Osteocyte (in vitro differentiated cells): ENCODE data around the gene CCNY. TPM values are rescaled to one million over a fixed set of nuclear protein-coding genes. Genes with fewer than 3 reads are reported as not detected.
"Not testable (repeated sequence)": the region's sequence is repeated elsewhere in the genome, so short reads cannot be mapped to it uniquely, and the experiment has no call there.

Source experiments
- DNase-seq: peaks from one replicate; pipeline ENCODE4 v3.0.0; 2021; ENCODE audit warnings: mixed read lengths; ENCODE audit not compliant: unreplicated experiment; ENCODE audit errors: extremely low spot score
- H3K27ac Mint-ChIP-seq: one replicate; pipeline ENCODE4 v1.8.0; 2021; ENCODE audit warnings: mild to moderate bottlenecking, mixed read lengths; ENCODE audit not compliant: unreplicated experiment
- H3K27me3 Mint-ChIP-seq: one replicate; pipeline ENCODE4 v1.8.0; 2021; ENCODE audit warnings: mixed read lengths; ENCODE audit not compliant: unreplicated experiment
- H3K36me3 Mint-ChIP-seq: one replicate; pipeline ENCODE4 v1.8.0; 2021; ENCODE audit warnings: mixed read lengths; ENCODE audit not compliant: unreplicated experiment
- H3K4me1 Mint-ChIP-seq: one replicate; pipeline ENCODE4 v1.8.0; 2021; ENCODE audit warnings: mixed read lengths; ENCODE audit not compliant: unreplicated experiment
- H3K4me3 Mint-ChIP-seq: one replicate; pipeline ENCODE4 v1.8.0; 2021; ENCODE audit warnings: mild to moderate bottlenecking, moderate library complexity, mixed read lengths; ENCODE audit not compliant: unreplicated experiment
- H3K9me3 Mint-ChIP-seq: one replicate; pipeline ENCODE4 v1.8.0; 2021; ENCODE audit warnings: mixed read lengths; ENCODE audit not compliant: unreplicated experiment
- CTCF ChIP-seq: fragments of 200-600 bp; sonication (generic); IDR thresholded peaks from 2 replicates; pipeline ENCODE4 v1.5.0; 2021; ENCODE audit warnings: antibody characterized with exemption, mild to moderate bottlenecking, moderate library complexity
- total RNA-seq: library from RNA; stranded (reverse); gene quantifications from 2 replicates; pipeline ENCODE4 v1.2.1, GENCODE V29; 2021

Gene CCNY
- total RNA-seq, 1 donor from 2014 or later: 76.4 TPM

- H3K36me3 Mint-ChIP-seq: no peaks in the 10 kb centered on the region
- peaks cover 29% of the 10 kb centered on the region for H3K4me1 Mint-ChIP-seq
- TF ChIP-seq CTCF: no peak
- no peak overlapping the region for H3K27ac Mint-ChIP-seq
- no peak overlapping the region for H3K4me3 Mint-ChIP-seq
- H3K9me3 Mint-ChIP-seq: no peaks in the 10 kb centered on the region
- no peaks in the 10 kb centered on the region for H3K27me3 Mint-ChIP-seq
- DNase-seq: no peak
Measured at GRCh38 chr10:35413985-35414861, 77.9 kb downstream of the CCNY start.

- H3K9me3 Mint-ChIP-seq: no peaks in the 10 kb centered on the region
- no peak overlapping the region for H3K4me3 Mint-ChIP-seq
- no peak for DNase-seq
- no peaks in the 10 kb centered on the region for H3K27me3 Mint-ChIP-seq
- no peak for TF ChIP-seq CTCF
- H3K4me1 Mint-ChIP-seq: peaks cover 27% of the 10 kb centered on the region
- H3K36me3 Mint-ChIP-seq: no peaks in the 10 kb centered on the region
- H3K27ac Mint-ChIP-seq: peak overlapping the region; percentile 16
Measured at GRCh38 chr10:35415505-35415904, 79.2 kb downstream of the CCNY start.

- Mint-ChIP-seq H3K4me3 (no peak overlapping the region), H3K27me3 (no peaks in the 10 kb centered on the region), H3K36me3 (no peaks in the 10 kb centered on the region), H3K4me1 (peaks cover 37% of the 10 kb centered on the region), H3K9me3 (no peaks in the 10 kb centered on the region), H3K27ac (no peak overlapping the region)
- TF ChIP-seq CTCF: no peak
- DNase-seq: no peak
Measured at GRCh38 chr10:35416619-35417312, 80.5 kb downstream of the CCNY start.

- Mint-ChIP-seq H3K4me1 (peaks cover 40% of the 10 kb centered on the region), H3K4me3 (no peak overlapping the region), H3K9me3 (no peaks in the 10 kb centered on the region), H3K27ac (no peak overlapping the region), H3K36me3 (no peaks in the 10 kb centered on the region), H3K27me3 (no peaks in the 10 kb centered on the region)
- DNase-seq: no peak
- TF ChIP-seq CTCF: no peak
Measured at GRCh38 chr10:35417313-35417625, 81.0 kb downstream of the CCNY start.

- Mint-ChIP-seq H3K36me3 (no peaks in the 10 kb centered on the region), H3K4me1 (peaks cover 45% of the 10 kb centered on the region), H3K27me3 (no peaks in the 10 kb centered on the region), H3K27ac (peak overlapping the region; percentile 60), H3K9me3 (no peaks in the 10 kb centered on the region), H3K4me3 (no peak overlapping the region)
- no peak for DNase-seq
- no peak for TF ChIP-seq CTCF
Measured at GRCh38 chr10:35417795-35418194, 81.5 kb downstream of the CCNY start.

GRCh38 chr10:35418580-35418979 is 82.3 kb downstream of the CCNY start:
- H3K4me3 Mint-ChIP-seq, H3K27me3 Mint-ChIP-seq, H3K27ac Mint-ChIP-seq, H3K9me3 Mint-ChIP-seq, H3K36me3 Mint-ChIP-seq, DNase-seq: not testable (repeated sequence)
- peaks cover 53% of the 10 kb centered on the region for H3K4me1 Mint-ChIP-seq
